Tibial artery (tissue), 4 donors: ENCODE data around the gene LZTR1.
"Not testable (repeated sequence)": the region's sequence is repeated elsewhere in the genome, so short reads cannot be mapped to it uniquely, and the experiment has no call there.

ENCODE experiments used
- DNase-seq, 2 donors: peaks; one replicate each; pipeline ENCODE4 v3.0.0-alpha.2; 2019
- H3K27ac ChIP-seq, 2 donors: fragments of 200-600 bp; sonication (generic) in 1 of 2; 1 replicate in 1 of 2; 2 replicates in 1 of 2; pipeline ENCODE4 v1.5.1; 2018 to 2019; ENCODE audit warnings: mild to moderate bottlenecking in 1 of 2
- H3K27me3 ChIP-seq, 2 donors: fragments of 200-600 bp; sonication (generic) in 1 of 2; one replicate each; pipeline versions ENCODE4 v1.5.1 to v1.6.0; 2016 to 2019
- H3K36me3 ChIP-seq, 3 donors: fragments of 200-600 bp; sonication (generic) in 2 of 3; one replicate each; pipeline ENCODE4 v1.5.1; 2016 to 2019; ENCODE audit warnings: mild to moderate bottlenecking in 2 of 3
- H3K4me1 ChIP-seq, 4 donors: fragments of 200-600 bp; sonication (generic) in 2 of 4; 1 replicate in 3 of 4; 2 replicates in 1 of 4; pipeline ENCODE4 v1.5.1; 2016 to 2019
- H3K4me3 ChIP-seq, 2 donors: fragments of 200-600 bp; sonication (generic) in 1 of 2; 1 replicate in 1 of 2; 2 replicates in 1 of 2; pipeline ENCODE4 v1.5.1; 2018 to 2019; ENCODE audit warnings: mild to moderate bottlenecking in 2 of 2
- H3K9me3 ChIP-seq, 3 donors: fragments of 200-600 bp; sonication (generic) in 1 of 3; one replicate each; pipeline ENCODE4 v1.5.1; 2016 to 2019
- CTCF ChIP-seq, 2 experiments: fragments of 200-600 bp in 1 of 2; fragments of 450-650 bp in 1 of 2; IDR thresholded peaks; one replicate each; pipeline ENCODE4 v1.5.1; 2017 to 2019; ENCODE audit warnings: antibody characterized with exemption in 2 of 2, mild to moderate bottlenecking in 1 of 2, moderate library complexity in 1 of 2
- intact Hi-C: fragments of 100-400 bp; cut with DNase I; formaldehyde crosslinking; loops from one replicate; pipeline ENCODE4 v1.15.0; 2023; ENCODE audit warnings: low total_unique reads

LZTR1 gene

GRCh38 chr22:20970939-20971657 lies 11.0 kb upstream of the LZTR1 start:
- DNase-seq, result no peak
- intact Hi-C loops, result no loop called here
- TF ChIP-seq CTCF (IDR thresholded peaks at IDR 0.05), result no peak
- H3K27ac ChIP-seq, result no peak overlapping the region
- H3K4me3 ChIP-seq, result no peak overlapping the region
- H3K9me3 ChIP-seq, result no peaks in the 10 kb centered on the region
- no peaks in the 10 kb centered on the region for H3K36me3 ChIP-seq
- H3K4me1 ChIP-seq, result peaks cover 0 to 6% (median 0%) of the 10 kb centered on the region in 4 donors
- peaks cover 0 to 36% of the 10 kb centered on the region in 2 donors for H3K27me3 ChIP-seq

- intact Hi-C loops, H3K4me3 ChIP-seq, H3K27ac ChIP-seq, H3K9me3 ChIP-seq, H3K36me3 ChIP-seq, H3K4me1 ChIP-seq, DNase-seq: not testable (repeated sequence)
- peaks cover 0 to 35% of the 10 kb centered on the region in 2 donors for H3K27me3 ChIP-seq
These were observed 9.9 kb upstream of the LZTR1 start for GRCh38 chr22:20972014-20972694.

- Histone ChIP-seq H3K4me3 (no peak overlapping the region), H3K36me3 (no peaks in the 10 kb centered on the region), H3K9me3 (peaks cover 0 to under 1% (median 0%) of the 10 kb centered on the region in 3 donors), H3K4me1 (peaks cover 0 to 6% (median 0%) of the 10 kb centered on the region in 4 donors), H3K27me3 (peaks cover 0 to 42% of the 10 kb centered on the region in 2 donors), H3K27ac (no peak overlapping the region)
- no peak for DNase-seq
- TF ChIP-seq CTCF (IDR thresholded peaks at IDR 0.05), result no peak
- intact Hi-C loops, result no loop called here
These were observed 9.0 kb upstream of the LZTR1 start for GRCh38 chr22:20972933-20973577.

- Histone ChIP-seq H3K27ac (no peak overlapping the region), H3K4me1 (peaks cover 0 to 2% (median 0%) of the 10 kb centered on the region in 4 donors), H3K9me3 (peaks cover 0 to 7% (median 0%) of the 10 kb centered on the region in 3 donors), H3K27me3 (peaks cover 0 to 47% of the 10 kb centered on the region in 2 donors), H3K4me3 (no peak overlapping the region), H3K36me3 (no peaks in the 10 kb centered on the region)
- intact Hi-C loops, result no loop called here
- no peak for TF ChIP-seq CTCF (IDR thresholded peaks at IDR 0.05)
- no peak for DNase-seq
These were observed 8.3 kb upstream of the LZTR1 start for GRCh38 chr22:20973634-20974286.

- H3K27me3 ChIP-seq, result peaks cover 0 to 53% of the 10 kb centered on the region in 2 donors
- no peak overlapping the region for H3K27ac ChIP-seq
- no peaks in the 10 kb centered on the region for H3K36me3 ChIP-seq
- peaks cover 0 to 4% (median 2%) of the 10 kb centered on the region in 4 donors for H3K4me1 ChIP-seq
- H3K4me3 ChIP-seq, result no peak overlapping the region
- no peak for TF ChIP-seq CTCF (IDR thresholded peaks at IDR 0.05)
- no peak for DNase-seq
- intact Hi-C loops, result no loop called here
- H3K9me3 ChIP-seq, result peaks cover 0 to 10% (median 0%) of the 10 kb centered on the region in 3 donors
These were observed 7.7 kb upstream of the LZTR1 start for GRCh38 chr22:20974336-20974955.
